ACC112 (cell line): Measurements from ENCODE around the gene SIGLEC11.
"Not testable (repeated sequence)": the region's sequence is repeated elsewhere in the genome, so short reads cannot be mapped to it uniquely, and the experiment has no call there.

ENCODE experiments used
- H2AFZ ChIP-seq: fragments of 200-600 bp; sonication (generic); one replicate; pipeline ENCODE4 v1.6.0; 2017; ENCODE audit warnings: antibody characterized with exemption, low read length; ENCODE audit not compliant: unreplicated experiment
- H3K27ac ChIP-seq: fragments of 200-600 bp; sonication (generic); 2 replicates; pipeline ENCODE4 v1.5.1; 2014; ENCODE audit warnings: low read depth, mild to moderate bottlenecking, antibody characterized with exemption, low read length, moderate library complexity
- H3K27me3 ChIP-seq: fragments of 200-600 bp; sonication (generic); 2 replicates; pipeline ENCODE4 v1.6.1; 2014; ENCODE audit warnings: mild to moderate bottlenecking, antibody characterized with exemption, low read length, moderate library complexity, mixed read lengths; ENCODE audit not compliant: insufficient read depth
- H3K36me3 ChIP-seq: fragments of 200-600 bp; sonication (generic); 2 replicates; pipeline ENCODE4 v1.6.1; 2016; ENCODE audit warnings: mild to moderate bottlenecking, antibody characterized with exemption, low read length, moderate library complexity, mixed read lengths; ENCODE audit not compliant: insufficient read depth
- H3K4me1 ChIP-seq: fragments of 200-600 bp; sonication (generic); one replicate; pipeline ENCODE4 v1.6.1; 2016; ENCODE audit warnings: low read length, mixed read lengths; ENCODE audit not compliant: insufficient read depth, unreplicated experiment, control insufficient read depth
- H3K4me3 ChIP-seq: fragments of 200-600 bp; sonication (generic); 2 replicates; pipeline ENCODE4 v1.5.1; 2014; ENCODE audit warnings: mild to moderate bottlenecking, low read depth, low read length
- H3K79me2 ChIP-seq: fragments of 200-600 bp; sonication (generic); one replicate; pipeline ENCODE4 v1.6.0; 2016; ENCODE audit warnings: low read length; ENCODE audit not compliant: control insufficient read depth, unreplicated experiment, insufficient read depth

The SIGLEC11 gene

GRCh38 chr19:49981603-49982593 lies 20.9 kb upstream of the SIGLEC11 start:
- Histone ChIP-seq H3K4me1 (no peaks in the 10 kb centered on the region), H3K79me2 (no peaks in the 10 kb centered on the region), H3K36me3 (no peaks in the 10 kb centered on the region), H2AFZ (no peak overlapping the region), H3K4me3 (no peak overlapping the region), H3K27me3 (no peaks in the 10 kb centered on the region), H3K27ac (no peak overlapping the region)

GRCh38 chr19:49978324-49978723 lies 17.4 kb upstream of the SIGLEC11 start:
- Histone ChIP-seq H3K36me3 (no peaks in the 10 kb centered on the region), H3K4me1 (no peaks in the 10 kb centered on the region), H3K27ac (no peak overlapping the region), H3K79me2 (no peaks in the 10 kb centered on the region), H3K4me3 (no peak overlapping the region), H3K27me3 (no peaks in the 10 kb centered on the region), H2AFZ (no peak overlapping the region)

- Histone ChIP-seq H3K4me1 (no peaks in the 10 kb centered on the region), H3K36me3 (no peaks in the 10 kb centered on the region), H3K4me3 (no peak overlapping the region), H3K79me2 (no peaks in the 10 kb centered on the region), H3K27ac (no peak overlapping the region), H3K27me3 (no peaks in the 10 kb centered on the region), H2AFZ (no peak overlapping the region)
Measured at GRCh38 chr19:49977881-49978280, 16.9 kb upstream of the SIGLEC11 start.

GRCh38 chr19:49977076-49977475 lies 16.1 kb upstream of the SIGLEC11 start:
- Histone ChIP-seq H3K79me2 (no peaks in the 10 kb centered on the region), H3K36me3 (no peaks in the 10 kb centered on the region), H3K4me1 (no peaks in the 10 kb centered on the region), H3K4me3 (no peak overlapping the region), H3K27ac (no peak overlapping the region), H3K27me3 (no peaks in the 10 kb centered on the region), H2AFZ (no peak overlapping the region)

GRCh38 chr19:49976496-49976895 lies 15.5 kb upstream of the SIGLEC11 start:
- no peaks in the 10 kb centered on the region for H3K27me3 ChIP-seq
- no peaks in the 10 kb centered on the region for H3K79me2 ChIP-seq
- H2AFZ ChIP-seq, result no peak overlapping the region
- H3K4me3 ChIP-seq, result no peak overlapping the region
- no peaks in the 10 kb centered on the region for H3K4me1 ChIP-seq
- no peaks in the 10 kb centered on the region for H3K36me3 ChIP-seq
- H3K27ac ChIP-seq, result no peak overlapping the region

GRCh38 chr19:49975051-49975450 lies 14.1 kb upstream of the SIGLEC11 start:
- no peaks in the 10 kb centered on the region for H3K36me3 ChIP-seq
- no peaks in the 10 kb centered on the region for H3K4me1 ChIP-seq
- H3K27me3 ChIP-seq, result no peaks in the 10 kb centered on the region
- no peak overlapping the region for H3K4me3 ChIP-seq
- H3K27ac ChIP-seq, result no peak overlapping the region
- H3K79me2 ChIP-seq, result no peaks in the 10 kb centered on the region
- H2AFZ ChIP-seq, result no peak overlapping the region

- Histone ChIP-seq H3K27me3 (no peaks in the 10 kb centered on the region), H3K79me2 (no peaks in the 10 kb centered on the region), H3K36me3 (no peaks in the 10 kb centered on the region), H3K27ac (no peak overlapping the region), H2AFZ (no peak overlapping the region), H3K4me3 (no peak overlapping the region), H3K4me1 (no peaks in the 10 kb centered on the region)
Measured at GRCh38 chr19:49973987-49974386, 13.0 kb upstream of the SIGLEC11 start.

- Histone ChIP-seq H3K27ac (no peak overlapping the region), H3K4me1 (no peaks in the 10 kb centered on the region), H3K27me3 (no peaks in the 10 kb centered on the region), H3K4me3 (no peak overlapping the region), H3K79me2 (no peaks in the 10 kb centered on the region), H2AFZ (no peak overlapping the region), H3K36me3 (no peaks in the 10 kb centered on the region)
Measured at GRCh38 chr19:49972841-49973240, 11.9 kb upstream of the SIGLEC11 start.

- H3K27me3 ChIP-seq, result no peaks in the 10 kb centered on the region
- H2AFZ ChIP-seq, result no peak overlapping the region
- H3K79me2 ChIP-seq, result no peaks in the 10 kb centered on the region
- no peak overlapping the region for H3K27ac ChIP-seq
- no peak overlapping the region for H3K4me3 ChIP-seq
- H3K36me3 ChIP-seq, result no peaks in the 10 kb centered on the region
- H3K4me1 ChIP-seq, result no peaks in the 10 kb centered on the region
Measured at GRCh38 chr19:49971991-49972411, 11.0 kb upstream of the SIGLEC11 start.

- not testable (repeated sequence) for H2AFZ ChIP-seq, H3K36me3 ChIP-seq, H3K27me3 ChIP-seq, H3K4me3 ChIP-seq, H3K79me2 ChIP-seq, H3K4me1 ChIP-seq, H3K27ac ChIP-seq
Measured at GRCh38 chr19:49969355-49969754, 8.4 kb upstream of the SIGLEC11 start.

- H3K4me1 ChIP-seq, result no peaks in the 10 kb centered on the region
- no peaks in the 10 kb centered on the region for H3K79me2 ChIP-seq
- H3K4me3 ChIP-seq, result no peak overlapping the region
- no peaks in the 10 kb centered on the region for H3K36me3 ChIP-seq
- H2AFZ ChIP-seq, result no peak overlapping the region
- H3K27ac ChIP-seq, result no peak overlapping the region
- H3K27me3 ChIP-seq, result no peaks in the 10 kb centered on the region
Measured at GRCh38 chr19:49968279-49968922, 7.4 kb upstream of the SIGLEC11 start.
